Stimulated activated CD4-positive, alpha-beta T cell treated with anti-CD3 and anti-CD28 coated beads, Interleukin-4, amount 100 ng/mL, for 4 hours (primary cell): ENCODE results near the gene ENTPD3.
A peak's percentile ranks its signal among the peaks of the same experiment; 100 is the strongest.

Experiments used
- DNase-seq, 2 experiments: peaks; one replicate each; pipeline ENCODE4 v3.0.0-alpha.2; 2020

Gene ENTPD3

GRCh38 chr3:40463579-40463978 lies 76.6 kb downstream of the ENTPD3 start:
- DNase-seq: no peak

GRCh38 chr3:40464339-40465110 lies 77.5 kb downstream of the ENTPD3 start:
- no peak for DNase-seq

DNA sequence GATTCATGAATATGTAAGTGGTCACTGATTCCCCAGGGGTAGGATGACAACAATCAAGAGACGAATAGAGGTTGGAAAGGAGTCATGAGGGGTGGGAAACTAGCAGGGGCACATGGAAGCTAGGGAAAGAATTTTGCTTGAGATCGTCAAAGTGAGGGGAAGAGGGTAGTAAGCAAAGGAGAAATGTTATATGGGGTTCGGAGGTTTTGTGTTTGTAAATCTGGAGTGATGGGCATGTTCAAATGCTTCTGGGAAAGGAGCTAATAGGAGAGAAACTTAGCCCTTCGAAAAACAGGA lies 78.1 kb downstream of the ENTPD3 start:
- no peak for DNase-seq

- no peak for DNase-seq
Observed at GRCh38 chr3:40465456-40465855, 78.5 kb downstream of the ENTPD3 start.

- no peak for DNase-seq
Observed at GRCh38 chr3:40468018-40468417, 81.0 kb downstream of the ENTPD3 start.

DNA sequence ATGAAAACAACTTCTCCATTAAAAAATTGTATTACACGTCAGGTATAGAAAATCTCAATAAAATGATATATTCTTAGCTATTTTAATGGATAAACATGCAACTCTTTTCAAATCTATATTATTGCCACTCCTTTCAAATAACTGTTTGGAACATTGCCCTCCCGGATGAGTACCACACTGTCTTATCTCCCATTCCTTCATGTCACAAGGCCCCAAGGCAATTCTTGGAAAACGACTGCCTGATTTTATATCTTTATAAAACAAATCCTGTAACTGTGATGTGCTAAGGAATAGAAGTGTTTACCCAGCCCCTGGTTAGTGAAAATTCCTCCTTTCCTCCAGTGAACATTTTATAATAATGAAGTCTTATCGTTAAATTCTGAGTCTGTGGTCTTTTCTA lies 83.7 kb downstream of the ENTPD3 start:
- no peak for DNase-seq

- DNase-seq: peak; percentile 44 to 45
Observed at GRCh38 chr3:40476478-40477470, 89.8 kb downstream of the ENTPD3 start, which contains the start of gene ZNF619. Gene ZNF619, plus strand, starts transcription at chr3:40477122. Its CDS starts 858 bp downstream, at chr3:40477980.

DNA sequence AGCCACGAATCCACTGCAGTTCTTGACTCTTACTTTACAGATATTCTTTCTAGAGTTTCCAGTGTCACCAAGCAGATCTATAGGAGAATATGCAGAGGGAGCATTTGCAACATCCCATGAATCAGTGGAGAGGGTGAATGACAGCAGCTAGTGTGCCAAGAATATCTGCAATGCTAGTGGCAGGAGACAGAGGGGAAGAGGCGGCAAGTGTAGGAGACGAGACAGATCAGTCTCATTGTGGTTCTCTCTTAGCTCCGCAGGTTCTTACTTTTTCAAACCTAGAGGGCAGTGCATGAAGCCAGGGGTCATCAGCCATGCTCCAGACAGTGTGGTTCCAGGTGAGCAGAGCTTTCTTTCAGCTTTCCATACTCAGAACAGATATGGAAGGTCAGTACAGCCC lies 90.7 kb downstream of the ENTPD3 start:
- no peak for DNase-seq
